Neural cell (in vitro differentiated cells): Measurements from ENCODE around the gene BAIAP2L1.

Source experiments
- EP300 ChIP-seq: fragments of 450-650 bp; conservative IDR thresholded peaks from 2 replicates; pipeline ENCODE4 v1.6.1; 2014; ENCODE audit warnings: antibody characterized with exemption, mild to moderate bottlenecking, moderate library complexity; ENCODE audit not compliant: poor library complexity, severe bottlenecking
- TF ChIP-seq, protein P1 (sequence below): fragments of 450-650 bp; IDR thresholded peaks from 2 replicates; pipeline ENCODE4 v1.5.1; 2014; ENCODE audit warnings: antibody characterized with exemption, mild to moderate bottlenecking, moderate library complexity; ENCODE audit not compliant: poor library complexity, severe bottlenecking
- TF ChIP-seq, protein P2 (sequence below): IDR thresholded peaks from 2 replicates; pipeline ENCODE4 v1.6.1; 2012; ENCODE audit warnings: borderline replicate concordance

DNA sequence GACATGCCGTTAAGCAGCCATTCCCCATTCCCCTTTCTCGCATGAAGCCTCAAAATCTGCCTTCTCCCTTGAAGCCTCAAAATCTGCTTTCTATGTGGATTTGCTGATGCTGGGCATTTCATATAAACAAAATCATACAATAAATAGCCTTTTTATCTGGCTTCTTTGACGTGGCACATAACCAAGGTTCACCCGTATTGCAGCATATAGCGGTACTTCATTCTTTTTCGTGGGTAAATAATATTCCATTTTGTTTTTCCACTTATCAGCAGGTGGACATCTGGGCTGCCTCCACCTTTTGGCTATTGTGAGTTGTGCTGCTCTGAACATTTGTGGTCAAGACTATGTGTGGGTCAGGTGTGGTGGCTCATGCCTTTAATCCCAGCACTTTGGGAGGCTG is 62.4 kb downstream of the BAIAP2L1 start:
- TF ChIP-seq, protein P1, sequence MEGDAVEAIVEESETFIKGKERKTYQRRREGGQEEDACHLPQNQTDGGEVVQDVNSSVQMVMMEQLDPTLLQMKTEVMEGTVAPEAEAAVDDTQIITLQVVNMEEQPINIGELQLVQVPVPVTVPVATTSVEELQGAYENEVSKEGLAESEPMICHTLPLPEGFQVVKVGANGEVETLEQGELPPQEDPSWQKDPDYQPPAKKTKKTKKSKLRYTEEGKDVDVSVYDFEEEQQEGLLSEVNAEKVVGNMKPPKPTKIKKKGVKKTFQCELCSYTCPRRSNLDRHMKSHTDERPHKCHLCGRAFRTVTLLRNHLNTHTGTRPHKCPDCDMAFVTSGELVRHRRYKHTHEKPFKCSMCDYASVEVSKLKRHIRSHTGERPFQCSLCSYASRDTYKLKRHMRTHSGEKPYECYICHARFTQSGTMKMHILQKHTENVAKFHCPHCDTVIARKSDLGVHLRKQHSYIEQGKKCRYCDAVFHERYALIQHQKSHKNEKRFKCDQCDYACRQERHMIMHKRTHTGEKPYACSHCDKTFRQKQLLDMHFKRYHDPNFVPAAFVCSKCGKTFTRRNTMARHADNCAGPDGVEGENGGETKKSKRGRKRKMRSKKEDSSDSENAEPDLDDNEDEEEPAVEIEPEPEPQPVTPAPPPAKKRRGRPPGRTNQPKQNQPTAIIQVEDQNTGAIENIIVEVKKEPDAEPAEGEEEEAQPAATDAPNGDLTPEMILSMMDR, result no peak
- no peak for TF ChIP-seq EP300
- TF ChIP-seq, protein P2, sequence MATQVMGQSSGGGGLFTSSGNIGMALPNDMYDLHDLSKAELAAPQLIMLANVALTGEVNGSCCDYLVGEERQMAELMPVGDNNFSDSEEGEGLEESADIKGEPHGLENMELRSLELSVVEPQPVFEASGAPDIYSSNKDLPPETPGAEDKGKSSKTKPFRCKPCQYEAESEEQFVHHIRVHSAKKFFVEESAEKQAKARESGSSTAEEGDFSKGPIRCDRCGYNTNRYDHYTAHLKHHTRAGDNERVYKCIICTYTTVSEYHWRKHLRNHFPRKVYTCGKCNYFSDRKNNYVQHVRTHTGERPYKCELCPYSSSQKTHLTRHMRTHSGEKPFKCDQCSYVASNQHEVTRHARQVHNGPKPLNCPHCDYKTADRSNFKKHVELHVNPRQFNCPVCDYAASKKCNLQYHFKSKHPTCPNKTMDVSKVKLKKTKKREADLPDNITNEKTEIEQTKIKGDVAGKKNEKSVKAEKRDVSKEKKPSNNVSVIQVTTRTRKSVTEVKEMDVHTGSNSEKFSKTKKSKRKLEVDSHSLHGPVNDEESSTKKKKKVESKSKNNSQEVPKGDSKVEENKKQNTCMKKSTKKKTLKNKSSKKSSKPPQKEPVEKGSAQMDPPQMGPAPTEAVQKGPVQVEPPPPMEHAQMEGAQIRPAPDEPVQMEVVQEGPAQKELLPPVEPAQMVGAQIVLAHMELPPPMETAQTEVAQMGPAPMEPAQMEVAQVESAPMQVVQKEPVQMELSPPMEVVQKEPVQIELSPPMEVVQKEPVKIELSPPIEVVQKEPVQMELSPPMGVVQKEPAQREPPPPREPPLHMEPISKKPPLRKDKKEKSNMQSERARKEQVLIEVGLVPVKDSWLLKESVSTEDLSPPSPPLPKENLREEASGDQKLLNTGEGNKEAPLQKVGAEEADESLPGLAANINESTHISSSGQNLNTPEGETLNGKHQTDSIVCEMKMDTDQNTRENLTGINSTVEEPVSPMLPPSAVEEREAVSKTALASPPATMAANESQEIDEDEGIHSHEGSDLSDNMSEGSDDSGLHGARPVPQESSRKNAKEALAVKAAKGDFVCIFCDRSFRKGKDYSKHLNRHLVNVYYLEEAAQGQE, result no peak
